ENCODE data around the gene GPR39.

Gene GPR39

GRCh38 chr2:132419941-132420340, 3.3 kb downstream of the GPR39 start:
- no peaks in the 10 kb centered on the region for H3K36me3 Mint-ChIP-seq (ENCODE audit: low read depth)
- DNase-seq = no peak
- no peak for TF ChIP-seq CTCF (IDR thresholded peaks at IDR 0.05)
- no peak overlapping the region for H3K27ac Mint-ChIP-seq
- peaks cover 10% of the 10 kb centered on the region for H3K4me1 Mint-ChIP-seq
- H3K4me3 Mint-ChIP-seq = no peak overlapping the region
- no peaks in the 10 kb centered on the region for H3K9me3 Mint-ChIP-seq
- H3K27me3 Mint-ChIP-seq (ENCODE audit: low read depth, poor library complexity) = peaks cover 57% of the 10 kb centered on the region

DNA sequence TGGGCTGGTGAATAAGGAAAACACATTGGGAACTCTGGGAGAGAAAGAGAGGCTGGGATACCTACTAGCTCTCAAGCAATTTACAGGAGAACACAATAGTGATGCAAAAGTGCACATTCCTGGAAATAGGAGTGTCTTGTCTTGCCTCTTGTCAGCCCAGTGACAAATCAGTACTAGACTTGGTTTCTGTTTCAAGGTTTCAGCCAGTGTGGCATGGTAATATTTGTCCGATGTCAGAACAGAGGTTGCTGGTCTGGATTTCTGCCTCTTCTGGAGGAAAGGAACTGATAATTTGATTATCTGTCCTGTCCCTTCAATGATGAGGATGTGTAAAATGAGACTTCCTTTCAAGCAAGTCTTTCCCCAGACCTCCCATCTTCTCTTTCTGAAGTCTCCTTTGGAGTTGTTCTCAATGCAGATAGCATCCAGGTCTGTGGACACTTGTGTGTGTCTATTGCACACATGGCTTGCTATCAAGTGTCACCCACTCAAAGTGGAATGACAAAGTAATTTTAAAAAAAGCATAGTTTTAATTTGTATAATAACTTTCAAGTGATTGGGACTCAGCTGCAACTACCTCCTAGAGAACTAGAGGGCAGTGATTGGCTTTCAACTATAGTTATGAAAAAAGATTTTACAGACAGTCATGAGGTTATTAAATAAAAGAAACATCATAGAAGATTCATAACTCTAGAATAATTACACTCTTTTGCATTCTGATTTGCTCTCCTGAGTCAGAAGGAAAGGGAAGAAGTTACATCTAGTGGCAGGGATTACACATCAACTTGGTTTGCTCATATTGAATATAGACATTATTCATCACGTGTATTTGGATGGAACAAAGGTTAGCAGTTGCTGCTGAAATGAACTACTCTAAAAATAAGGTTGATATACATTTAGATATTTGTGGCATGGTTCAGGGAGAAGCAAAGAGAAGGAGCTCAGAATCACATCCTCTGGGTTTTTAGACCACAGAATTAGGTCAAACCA, 4.5 kb downstream of the GPR39 start:
- H3K4me3 Mint-ChIP-seq = no peak overlapping the region

GRCh38 chr2:132422736-132423135, 6.1 kb downstream of the GPR39 start:
- no peaks in the 10 kb centered on the region for H3K9me3 Mint-ChIP-seq
- TF ChIP-seq CTCF (IDR thresholded peaks at IDR 0.05) = no peak
- H3K4me1 Mint-ChIP-seq = no peaks in the 10 kb centered on the region

More for the DNA sequence above, 4.5 kb downstream of the GPR39 start:
- Mint-ChIP-seq H3K27me3 (ENCODE audit: low read depth, poor library complexity) (peaks cover 48% of the 10 kb centered on the region), H3K9me3 (no peaks in the 10 kb centered on the region), H3K4me1 (no peaks in the 10 kb centered on the region), H3K27ac (no peak overlapping the region), H3K36me3 (ENCODE audit: low read depth) (no peaks in the 10 kb centered on the region)
- TF ChIP-seq CTCF (IDR thresholded peaks at IDR 0.05) = no peak
- DNase-seq = no peak

GRCh38 chr2:132424526-132425121, 8.0 kb downstream of the GPR39 start:
- peaks cover 26% of the 10 kb centered on the region for H3K27me3 Mint-ChIP-seq (ENCODE audit: low read depth, poor library complexity)
- no peak overlapping the region for H3K27ac Mint-ChIP-seq
- no peak for TF ChIP-seq CTCF (IDR thresholded peaks at IDR 0.05)
- no peaks in the 10 kb centered on the region for H3K36me3 Mint-ChIP-seq (ENCODE audit: low read depth)
- no peak overlapping the region for H3K4me3 Mint-ChIP-seq
- no peak for DNase-seq
- no peaks in the 10 kb centered on the region for H3K4me1 Mint-ChIP-seq
- no peaks in the 10 kb centered on the region for H3K9me3 Mint-ChIP-seq

More at GRCh38 chr2:132422736-132423135, 6.1 kb downstream of the GPR39 start:
- H3K27ac Mint-ChIP-seq = no peak overlapping the region
- peaks cover 35% of the 10 kb centered on the region for H3K27me3 Mint-ChIP-seq (ENCODE audit: low read depth, poor library complexity)
- DNase-seq = no peak
- H3K4me3 Mint-ChIP-seq = no peak overlapping the region
- no peaks in the 10 kb centered on the region for H3K36me3 Mint-ChIP-seq (ENCODE audit: low read depth)

DNA sequence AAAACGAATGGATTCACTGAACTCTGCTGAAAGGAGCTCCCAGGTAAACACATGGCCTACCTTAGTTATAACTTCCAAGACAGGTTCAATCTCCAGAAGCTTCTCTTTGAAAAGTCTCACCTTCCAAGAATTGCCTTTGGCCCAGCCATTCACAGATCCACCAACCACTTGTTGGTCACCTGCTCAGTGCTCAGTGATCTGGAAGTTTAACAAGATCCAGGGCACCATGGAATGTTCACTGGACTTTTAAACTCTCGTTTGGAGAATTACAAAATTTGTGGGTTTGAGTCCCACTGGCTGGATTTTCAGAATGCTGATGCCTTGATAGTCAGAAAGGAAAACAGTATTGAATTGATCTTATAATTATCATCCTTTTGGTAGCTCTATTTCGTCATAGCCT, 9.4 kb downstream of the GPR39 start:
- no peaks in the 10 kb centered on the region for H3K36me3 Mint-ChIP-seq (ENCODE audit: low read depth)
- DNase-seq = no peak
- H3K9me3 Mint-ChIP-seq = no peaks in the 10 kb centered on the region
- H3K27me3 Mint-ChIP-seq (ENCODE audit: low read depth, poor library complexity) = peaks cover 19% of the 10 kb centered on the region
- no peak overlapping the region for H3K27ac Mint-ChIP-seq
- no peak for TF ChIP-seq CTCF (IDR thresholded peaks at IDR 0.05)
- no peaks in the 10 kb centered on the region for H3K4me1 Mint-ChIP-seq
- no peak overlapping the region for H3K4me3 Mint-ChIP-seq
